Heart right ventricle (tissue), 16 donors: Measurements from ENCODE around the gene TBCC. TPM values are rescaled to one million over a fixed set of nuclear protein-coding genes. Genes with fewer than 3 reads are reported as not detected.

ENCODE experiments used
- ATAC-seq, 8 donors: fragments of 200-7000 bp; cut with Tn5 transposase; one replicate each; pipeline ENCODE4 v1.9.1; 2020; ENCODE audit warnings: mild to moderate bottlenecking in 8 of 8, moderate library complexity in 8 of 8, moderate number of reproducible peaks in 1 of 8
- DNase-seq, 2 donors: peaks; one replicate each; pipeline ENCODE4 v3.0.0-alpha.2; 2020
- H3K27ac ChIP-seq, 10 donors: fragments of 200-600 bp; sonication (generic) in 2 of 10; one replicate each; pipeline versions ENCODE4 v1.5.0 to v1.8.0; 2020 to 2022; ENCODE audit warnings: mild to moderate bottlenecking in 3 of 10
- H3K27me3 ChIP-seq, 7 donors: fragments of 200-600 bp; one replicate each; pipeline ENCODE4 v1.8.0; 2021 to 2022; ENCODE audit warnings: mild to moderate bottlenecking in 2 of 7
- H3K36me3 ChIP-seq, 9 donors: fragments of 200-600 bp; sonication (generic) in 1 of 9; one replicate each; pipeline versions ENCODE4 v1.5.0 to v1.8.0; 2020 to 2022; ENCODE audit warnings: mild to moderate bottlenecking in 2 of 9
- H3K4me1 ChIP-seq, 9 donors: fragments of 200-600 bp; sonication (generic) in 1 of 9; one replicate each; pipeline versions ENCODE4 v1.5.0 to v1.8.0; 2020 to 2022; ENCODE audit warnings: mild to moderate bottlenecking in 4 of 9
- H3K4me3 ChIP-seq, 10 donors: fragments of 200-600 bp; sonication (generic) in 2 of 10; one replicate each; pipeline versions ENCODE4 v1.5.0 to v1.8.0; 2020 to 2022; ENCODE audit warnings: mild to moderate bottlenecking in 7 of 10, moderate library complexity in 2 of 10
- H3K9me3 ChIP-seq, 11 donors: fragments of 200-600 bp in 10 of 11; sonication (generic) in 2 of 11; one replicate each; pipeline versions ENCODE4 v1.5.0 to v1.8.0; 2013 to 2022; ENCODE audit warnings: mild to moderate bottlenecking in 2 of 11, control low read depth in 1 of 11, moderate library complexity in 1 of 11
- WGBS, 2 donors: extraction: QIAGEN DNeasy Blood & Tissue Kit; methylation state at CpG; one replicate each; pipeline ENCODE4 v1.1.7; 2013; ENCODE audit warnings: inconsistent platforms in 1 of 2; 5-methylcytosine and 5-hydroxymethylcytosine counted together
- intact Hi-C, 10 donors: fragments of 100-400 bp; cut with DNase I; formaldehyde crosslinking; loops; one replicate each; pipeline versions ENCODE4 v1.11.1 to v1.14.2; 2022
- long read RNA-seq, 3 donors: library from polyadenylated mRNA; unstranded; transcript quantifications; one replicate each; pipeline ENCODE4 v2.0.0, GENCODE V29; 2020 to 2021
- polyA plus RNA-seq, 2 donors: library from polyadenylated mRNA; stranded (reverse); fragments of 200-250 nt; gene quantifications; one replicate each; pipeline ENCODE4 v1.2.3, GENCODE V29; 2013
- total RNA-seq, 10 donors: library from RNA; stranded (reverse); fragmentation: NEBNext Ultra II Directional in 3 of 10; extraction: Animal tissue kit (Norgen Biotek cat#: 25700) in 3 of 10; gene quantifications; one replicate each; pipeline versions ENCODE4 v1.2.1 to v1.2.4, GENCODE V29; 2021 to 2023
- TF ChIP-seq, protein P1 (sequence below), 9 donors: fragments of 200-600 bp; sonication (generic) in 2 of 9; IDR thresholded peaks; one replicate each; pipeline versions ENCODE4 v1.5.0 to v1.8.0; 2021 to 2022; ENCODE audit warnings: antibody characterized with exemption in 9 of 9, mild to moderate bottlenecking in 5 of 9, moderate library complexity in 1 of 9
- donor health status: Arrhythmogenic right ventricular cardiomyopathy.
- donor health status: ischemic (EF 13 %, LVEDD 7.1; RV severe dilation, severe dysfunction).
- donor health status: healthy with polysubstance abuse.
- donor health status: DM: no; HTN: yes; CAD: no.
- donor health status: DM: no; HTN: no; CAD: no.
- donor health status: ischemic (EF 25% LVEDD 6.9; RV normal size, moderate dysfunction).
- donor health status: ischemic (EF 25% LVEDD 5.7; RV mildly dilated, moderate dysfunction).
- donor health status: healthy.
- donor health status: DM: yes; HTN: yes; CAD: no.
- donor health status: Ischemic cardiomyopathy.
- donor health status: ischemic (EF 35%, LVEDD 5.7; RV mildly dilated, moderate dysfunction).
- donor health status: nonischemic (EF 11% LVEDD 7.7; RV severe dilation, severe dysfunction).
- donor health status: DM: yes; HTN: yes; CAD: no.
- donor health status: PGD.
- donor health status: ischemic (EF 29% LVEDD 5.4; RV normal size, mild dysfunction).
- donor health status: nonischemic (EF 23%, LVEDD 6.1; RV moderate dilation, normal function).

The TBCC gene, protein sequence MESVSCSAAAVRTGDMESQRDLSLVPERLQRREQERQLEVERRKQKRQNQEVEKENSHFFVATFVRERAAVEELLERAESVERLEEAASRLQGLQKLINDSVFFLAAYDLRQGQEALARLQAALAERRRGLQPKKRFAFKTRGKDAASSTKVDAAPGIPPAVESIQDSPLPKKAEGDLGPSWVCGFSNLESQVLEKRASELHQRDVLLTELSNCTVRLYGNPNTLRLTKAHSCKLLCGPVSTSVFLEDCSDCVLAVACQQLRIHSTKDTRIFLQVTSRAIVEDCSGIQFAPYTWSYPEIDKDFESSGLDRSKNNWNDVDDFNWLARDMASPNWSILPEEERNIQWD
- 10 to 100 TPM in 9 of 10 donors, 1 to 10 TPM in 1; 9.8 to 16.1 (median 13.3) TPM for total RNA-seq
- 10 to 100 TPM; 17.1 to 22.4 TPM for polyA plus RNA-seq
- long read RNA-seq, donor 1, transcript TBCC-201 (1 exons, 1,616 nt), result major isoform, 12 of 12 reads
- long read RNA-seq, donor 1, partial matches to known transcripts, result 0 of 12 reads
- long read RNA-seq, donor 1, other reads (novel, unspliced or antisense), result 0 of 12 reads
- long read RNA-seq, donor 2, transcript TBCC-201 (1 exons, 1,616 nt), result major isoform, 14 of 14 reads
- long read RNA-seq, donor 2, partial matches to known transcripts, result 0 of 14 reads
- long read RNA-seq, donor 2, other reads (novel, unspliced or antisense), result 0 of 14 reads
- long read RNA-seq, donor 3, transcript TBCC-201 (1 exons, 1,616 nt), result major isoform, 46 of 46 reads
- long read RNA-seq, donor 3, partial matches to known transcripts, result 0 of 46 reads
- long read RNA-seq, donor 3, other reads (novel, unspliced or antisense), result 0 of 46 reads

DNA sequence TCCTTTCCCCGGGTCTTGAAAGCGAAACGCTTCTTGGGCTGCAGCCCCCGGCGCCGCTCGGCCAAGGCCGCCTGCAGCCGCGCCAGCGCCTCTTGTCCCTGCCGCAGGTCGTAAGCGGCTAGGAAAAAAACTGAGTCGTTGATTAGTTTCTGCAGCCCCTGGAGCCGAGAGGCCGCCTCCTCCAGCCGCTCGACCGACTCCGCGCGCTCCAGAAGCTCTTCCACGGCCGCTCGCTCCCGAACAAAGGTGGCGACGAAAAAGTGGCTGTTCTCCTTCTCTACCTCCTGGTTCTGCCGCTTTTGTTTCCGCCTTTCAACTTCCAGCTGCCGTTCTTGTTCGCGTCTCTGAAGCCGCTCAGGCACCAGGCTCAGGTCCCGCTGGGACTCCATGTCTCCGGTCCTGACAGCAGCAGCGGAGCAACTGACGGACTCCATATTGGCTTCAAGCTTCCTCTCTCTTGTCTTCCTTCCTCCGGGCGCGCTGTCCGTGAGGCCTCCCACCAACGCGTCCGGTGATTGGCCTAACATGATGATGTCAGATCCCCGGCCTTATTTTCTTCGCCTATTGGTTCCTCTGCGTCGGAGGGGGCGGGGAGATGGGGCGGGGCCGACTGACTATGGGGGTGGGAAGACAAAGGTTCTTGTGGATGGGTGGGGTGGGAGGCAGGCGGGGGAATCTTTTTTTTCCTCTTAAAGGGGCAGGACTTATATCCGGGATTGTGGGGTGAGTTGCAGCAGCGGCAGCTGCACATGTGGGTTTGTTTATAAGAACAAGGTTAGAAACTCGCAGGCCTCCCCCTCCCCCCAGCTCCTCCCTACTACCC lies at the start of gene TBCC:
TSS of gene TBCC (minus strand) at position 464 of the 823 bp plus-strand sequence. CDS start at position 434, 30 bp downstream.
- peak; percentile 92 to 97 (median 94) for ATAC-seq

DNA sequence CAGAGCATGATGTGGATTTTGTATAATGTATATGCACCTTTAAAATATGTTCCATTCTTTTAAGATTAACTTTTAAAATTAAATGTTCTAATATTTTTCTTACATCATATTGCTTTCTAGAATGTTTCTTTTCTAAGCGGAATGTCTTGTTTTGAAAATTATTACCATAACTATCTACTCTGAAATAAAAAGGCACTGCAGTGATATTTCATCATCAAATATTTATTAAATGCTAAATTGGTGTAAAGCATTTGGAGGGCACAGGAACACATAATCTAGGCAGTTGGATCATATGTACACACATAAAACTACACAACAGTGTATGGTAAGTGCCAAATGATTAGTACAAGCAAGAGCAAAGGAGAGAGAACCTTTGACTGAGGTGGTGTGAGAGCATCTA lies 49.7 kb upstream of the TBCC start:
- intact Hi-C loops, result no loop called here
- Histone ChIP-seq H3K4me1 (peaks cover 0 to 20% (median 9%) of the 10 kb centered on the region in 9 donors), H3K36me3 (peaks cover 0 to 7% (median 0%) of the 10 kb centered on the region in 9 donors), H3K27ac (no peak overlapping the region), H3K9me3 (no peaks in the 10 kb centered on the region), H3K27me3 (no peaks in the 10 kb centered on the region), H3K4me3 (no peak overlapping the region)
- ATAC-seq (no peak), DNase-seq (no peak)
- WGBS, 2 donors, result 95 to 97% methylated on average over 1 of the region's 1 CpG
- TF ChIP-seq, protein P1, sequence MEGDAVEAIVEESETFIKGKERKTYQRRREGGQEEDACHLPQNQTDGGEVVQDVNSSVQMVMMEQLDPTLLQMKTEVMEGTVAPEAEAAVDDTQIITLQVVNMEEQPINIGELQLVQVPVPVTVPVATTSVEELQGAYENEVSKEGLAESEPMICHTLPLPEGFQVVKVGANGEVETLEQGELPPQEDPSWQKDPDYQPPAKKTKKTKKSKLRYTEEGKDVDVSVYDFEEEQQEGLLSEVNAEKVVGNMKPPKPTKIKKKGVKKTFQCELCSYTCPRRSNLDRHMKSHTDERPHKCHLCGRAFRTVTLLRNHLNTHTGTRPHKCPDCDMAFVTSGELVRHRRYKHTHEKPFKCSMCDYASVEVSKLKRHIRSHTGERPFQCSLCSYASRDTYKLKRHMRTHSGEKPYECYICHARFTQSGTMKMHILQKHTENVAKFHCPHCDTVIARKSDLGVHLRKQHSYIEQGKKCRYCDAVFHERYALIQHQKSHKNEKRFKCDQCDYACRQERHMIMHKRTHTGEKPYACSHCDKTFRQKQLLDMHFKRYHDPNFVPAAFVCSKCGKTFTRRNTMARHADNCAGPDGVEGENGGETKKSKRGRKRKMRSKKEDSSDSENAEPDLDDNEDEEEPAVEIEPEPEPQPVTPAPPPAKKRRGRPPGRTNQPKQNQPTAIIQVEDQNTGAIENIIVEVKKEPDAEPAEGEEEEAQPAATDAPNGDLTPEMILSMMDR (IDR thresholded peaks at IDR 0.05), result no peak

More for the DNA sequence above, at the start of gene TBCC:
- DNase-seq, result peak; percentile 93 to 97
- peaks cover 0 to 6% (median 0%) of the 10 kb centered on the region in 9 donors for H3K36me3 ChIP-seq
- H3K27ac ChIP-seq, result peak within 1 kb of the TSS; percentile 84 to 98 (median 95)
- intact Hi-C loops, result loop anchor here in 9 of 10 donors (1.0 to 5.0 kb wide), 6 partner anchors 36 to 146 kb away; partner anchors contain the start of genes BICRAL (in 7 of the 9) and RPL7L1 (in 5 of the 9)
- no peaks in the 10 kb centered on the region for H3K27me3 ChIP-seq
- peaks cover 5 to 38% (median 32%) of the 10 kb centered on the region in 9 donors for H3K4me1 ChIP-seq
- TF ChIP-seq, protein P1 (IDR thresholded peaks at IDR 0.05), result no peak
- WGBS, 2 donors, result 0% methylated on average over 57 of the region's 57 CpGs
- no peaks in the 10 kb centered on the region for H3K9me3 ChIP-seq
- peak within 1 kb of the TSS; percentile 68 to 99 (median 96) for H3K4me3 ChIP-seq

DNA sequence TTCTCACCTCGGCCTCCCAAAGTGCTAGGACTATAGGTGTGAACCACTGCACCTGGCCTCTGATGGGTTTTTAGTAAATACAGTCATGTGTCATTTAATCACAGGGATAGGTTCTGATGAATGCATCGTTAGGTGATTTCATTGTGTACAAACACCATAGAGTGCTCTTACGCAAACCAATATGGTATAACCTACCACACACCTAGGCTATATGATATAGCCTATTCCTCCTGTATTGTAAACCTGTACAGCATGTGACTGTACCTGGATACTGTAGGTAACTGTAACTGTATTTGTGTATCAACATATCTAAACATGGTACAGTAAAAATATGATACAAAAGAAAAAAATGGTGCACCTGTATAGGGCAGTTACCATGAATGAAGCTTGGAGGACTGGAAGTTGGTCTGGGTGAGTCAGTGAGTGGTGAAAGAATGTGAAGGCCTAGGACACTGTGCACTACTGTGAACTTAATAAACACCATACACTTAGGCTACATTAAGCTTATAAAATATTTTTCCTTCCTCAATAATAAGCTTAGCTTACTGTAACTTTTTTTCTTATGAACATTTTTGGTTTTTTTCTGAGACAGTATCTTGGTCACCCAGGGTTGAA lies 45.9 kb upstream of the TBCC start:
- TF ChIP-seq, protein P1 (IDR thresholded peaks at IDR 0.05), result no peak
- H3K4me1 ChIP-seq, result peaks cover 3 to 48% (median 43%) of the 10 kb centered on the region in 9 donors

More for the DNA sequence above, 45.9 kb upstream of the TBCC start:
- Histone ChIP-seq H3K4me3 (no peak overlapping the region), H3K9me3 (no peaks in the 10 kb centered on the region), H3K36me3 (peaks cover 0 to 10% (median 0%) of the 10 kb centered on the region in 9 donors), H3K27me3 (no peaks in the 10 kb centered on the region), H3K27ac (no peak overlapping the region)
- intact Hi-C loops, result no loop called here
- ATAC-seq (peak in 1 of 8 donors; percentile 34), DNase-seq (no peak)
- WGBS, 2 donors, result 89 to 92% methylated on average over 3 of the region's 3 CpGs
